ACC112 (cell line): ENCODE data around the gene ERFE.
A peak's percentile ranks its signal among the peaks of the same experiment; 100 is the strongest.

ENCODE experiments used
- H2AFZ ChIP-seq: fragments of 200-600 bp; sonication (generic); one replicate; pipeline ENCODE4 v1.6.0; 2017; ENCODE audit warnings: antibody characterized with exemption, low read length; ENCODE audit not compliant: unreplicated experiment
- H3K27ac ChIP-seq: fragments of 200-600 bp; sonication (generic); 2 replicates; pipeline ENCODE4 v1.5.1; 2014; ENCODE audit warnings: low read depth, mild to moderate bottlenecking, antibody characterized with exemption, low read length, moderate library complexity
- H3K27me3 ChIP-seq: fragments of 200-600 bp; sonication (generic); 2 replicates; pipeline ENCODE4 v1.6.1; 2014; ENCODE audit warnings: mild to moderate bottlenecking, antibody characterized with exemption, low read length, moderate library complexity, mixed read lengths; ENCODE audit not compliant: insufficient read depth
- H3K36me3 ChIP-seq: fragments of 200-600 bp; sonication (generic); 2 replicates; pipeline ENCODE4 v1.6.1; 2016; ENCODE audit warnings: mild to moderate bottlenecking, antibody characterized with exemption, low read length, moderate library complexity, mixed read lengths; ENCODE audit not compliant: insufficient read depth
- H3K4me1 ChIP-seq: fragments of 200-600 bp; sonication (generic); one replicate; pipeline ENCODE4 v1.6.1; 2016; ENCODE audit warnings: low read length, mixed read lengths; ENCODE audit not compliant: insufficient read depth, unreplicated experiment, control insufficient read depth
- H3K4me3 ChIP-seq: fragments of 200-600 bp; sonication (generic); 2 replicates; pipeline ENCODE4 v1.5.1; 2014; ENCODE audit warnings: mild to moderate bottlenecking, low read depth, low read length
- H3K79me2 ChIP-seq: fragments of 200-600 bp; sonication (generic); one replicate; pipeline ENCODE4 v1.6.0; 2016; ENCODE audit warnings: low read length; ENCODE audit not compliant: control insufficient read depth, unreplicated experiment, insufficient read depth

Gene ERFE

DNA sequence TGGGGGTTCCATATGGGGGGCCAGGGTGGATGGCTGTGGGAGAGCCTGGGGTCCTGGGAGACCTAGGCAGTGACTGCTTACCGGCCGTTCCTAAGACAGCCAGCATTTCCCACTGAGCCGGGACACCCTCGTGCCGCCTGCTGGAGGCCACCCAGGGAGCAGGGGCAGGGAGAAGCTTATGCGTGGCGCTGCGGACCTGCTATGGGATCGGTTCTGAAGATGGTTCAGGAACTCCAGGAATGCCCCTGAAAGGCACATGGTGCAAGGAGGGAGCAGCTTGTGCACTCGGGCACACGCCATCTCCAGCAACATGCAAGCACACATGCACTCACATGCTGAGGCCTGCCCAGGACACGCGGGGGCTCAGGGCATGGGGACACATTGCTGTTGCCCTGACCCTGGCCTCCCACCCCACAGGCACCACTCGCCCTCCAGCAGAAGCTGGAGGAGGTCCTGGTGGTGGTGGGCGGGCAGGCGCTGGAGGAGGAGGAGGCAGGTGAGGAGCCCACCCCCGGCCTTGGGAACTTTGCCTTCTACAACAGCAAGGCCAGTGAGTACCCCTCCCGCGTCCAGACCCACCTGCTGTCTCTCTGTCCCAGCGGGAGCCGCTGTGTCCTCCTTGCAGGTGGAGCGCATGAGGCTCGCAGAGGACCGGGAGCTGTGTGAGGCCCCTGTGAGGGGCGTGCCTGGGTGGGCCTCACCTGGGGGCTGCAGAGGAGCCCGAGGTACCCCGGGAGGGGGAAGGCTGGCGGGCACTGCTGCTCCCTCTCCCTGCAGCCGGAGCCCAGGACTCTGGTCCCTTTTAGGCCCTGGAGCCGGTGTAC lies 16.2 kb upstream of the ERFE start:
- Histone ChIP-seq H3K4me1 (peaks cover 28% of the 10 kb centered on the region), H3K4me3 (no peak overlapping the region), H3K79me2 (no peaks in the 10 kb centered on the region), H2AFZ (no peak overlapping the region), H3K27ac (no peak overlapping the region), H3K27me3 (no peaks in the 10 kb centered on the region), H3K36me3 (no peaks in the 10 kb centered on the region)

DNA sequence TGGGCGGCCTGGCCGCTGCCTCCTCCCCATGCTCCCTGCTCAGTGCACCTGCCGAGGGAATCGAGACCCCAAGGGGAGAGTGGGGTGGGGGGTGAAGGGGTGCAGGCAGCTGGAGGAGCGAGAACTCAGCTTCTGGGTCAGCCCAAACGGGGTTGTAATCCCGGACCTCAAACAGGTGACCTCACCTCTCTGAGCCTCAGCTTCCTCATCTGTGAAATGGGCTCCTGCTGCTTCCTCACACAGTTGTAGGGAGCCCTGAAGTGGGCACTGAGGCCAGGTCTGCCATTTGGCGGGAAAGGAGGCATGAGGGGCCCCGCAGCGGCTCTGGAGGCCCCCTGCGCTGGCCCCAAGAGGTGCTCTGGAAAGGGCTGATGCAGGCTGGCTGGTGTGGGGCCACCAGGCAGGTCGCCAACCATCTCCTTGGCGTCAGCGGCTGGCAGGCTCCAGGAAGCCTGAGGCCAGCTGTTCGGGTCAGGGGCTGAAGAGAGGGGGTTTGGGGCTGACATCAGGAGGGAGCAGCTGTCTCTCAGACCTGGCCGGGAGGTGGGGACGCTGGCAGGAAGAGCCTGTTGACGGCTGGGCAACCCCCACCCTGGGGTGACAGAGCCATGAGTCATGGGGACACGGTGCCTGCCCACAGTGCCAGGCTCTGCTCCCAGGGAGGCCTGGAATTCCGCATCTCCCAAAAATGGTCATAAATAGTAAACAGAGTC lies 15.4 kb upstream of the ERFE start:
- Histone ChIP-seq H3K27ac (0 out of 2 replicates have a peak overlapping the region, but pooled peaks have one; percentile 18), H3K36me3 (no peaks in the 10 kb centered on the region), H3K27me3 (no peaks in the 10 kb centered on the region), H2AFZ (no peak overlapping the region), H3K4me3 (no peak overlapping the region), H3K4me1 (peaks cover 27% of the 10 kb centered on the region), H3K79me2 (no peaks in the 10 kb centered on the region)

DNA sequence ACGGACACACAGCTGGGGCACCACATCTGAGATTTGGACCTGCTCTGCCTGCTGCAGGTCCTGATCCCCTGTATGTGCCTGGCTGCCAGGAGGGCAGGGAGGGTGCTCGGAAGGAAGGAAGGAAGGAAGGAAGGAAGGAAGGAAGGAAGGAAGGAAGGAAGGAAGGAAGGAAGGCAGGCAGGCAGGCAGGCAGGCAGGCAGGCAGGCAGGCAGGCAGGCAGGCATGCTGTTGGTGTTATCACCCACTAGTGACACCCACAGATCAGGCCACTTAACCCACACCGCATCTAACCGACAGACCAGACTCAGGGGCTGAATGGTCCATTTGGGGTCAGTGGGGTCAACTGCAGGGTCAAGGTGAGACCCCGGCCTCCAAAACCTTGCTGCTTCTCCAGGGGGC lies 14.5 kb upstream of the ERFE start:
- Histone ChIP-seq H3K79me2 (no peaks in the 10 kb centered on the region), H3K4me1 (peaks cover 27% of the 10 kb centered on the region), H3K27me3 (no peaks in the 10 kb centered on the region), H2AFZ (no peak overlapping the region), H3K27ac (no peak overlapping the region), H3K36me3 (no peaks in the 10 kb centered on the region), H3K4me3 (no peak overlapping the region)

- Histone ChIP-seq H2AFZ (no peak overlapping the region), H3K36me3 (no peaks in the 10 kb centered on the region), H3K27ac (no peak overlapping the region), H3K79me2 (no peaks in the 10 kb centered on the region), H3K27me3 (no peaks in the 10 kb centered on the region), H3K4me1 (peaks cover 27% of the 10 kb centered on the region), H3K4me3 (no peak overlapping the region)
Measured at GRCh38 chr2:238145046-238145445, 13.7 kb upstream of the ERFE start.

DNA sequence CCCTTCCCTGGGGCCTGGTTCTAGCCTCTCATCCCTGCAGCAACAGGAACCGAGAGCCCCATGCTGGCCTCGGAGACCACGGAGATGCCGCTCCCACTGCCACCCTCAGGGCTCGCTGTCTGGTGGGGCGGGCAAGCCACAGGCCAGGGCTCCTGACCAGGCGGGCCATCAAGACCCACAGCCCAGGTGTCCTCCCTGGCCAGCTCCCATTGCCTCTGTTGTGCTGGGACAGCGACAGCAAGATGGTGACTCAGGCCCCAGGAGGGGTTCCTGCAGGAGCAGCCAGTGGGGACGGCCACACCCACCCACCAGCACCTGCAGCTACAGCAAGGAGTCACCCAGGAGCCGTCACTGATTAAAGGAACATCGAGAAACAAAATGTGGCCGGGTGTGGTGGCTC lies 12.9 kb upstream of the ERFE start:
- Histone ChIP-seq H3K36me3 (no peaks in the 10 kb centered on the region), H3K4me1 (peaks cover 27% of the 10 kb centered on the region), H3K27ac (no peak overlapping the region), H3K27me3 (no peaks in the 10 kb centered on the region), H2AFZ (no peak overlapping the region), H3K79me2 (no peaks in the 10 kb centered on the region), H3K4me3 (no peak overlapping the region)

DNA sequence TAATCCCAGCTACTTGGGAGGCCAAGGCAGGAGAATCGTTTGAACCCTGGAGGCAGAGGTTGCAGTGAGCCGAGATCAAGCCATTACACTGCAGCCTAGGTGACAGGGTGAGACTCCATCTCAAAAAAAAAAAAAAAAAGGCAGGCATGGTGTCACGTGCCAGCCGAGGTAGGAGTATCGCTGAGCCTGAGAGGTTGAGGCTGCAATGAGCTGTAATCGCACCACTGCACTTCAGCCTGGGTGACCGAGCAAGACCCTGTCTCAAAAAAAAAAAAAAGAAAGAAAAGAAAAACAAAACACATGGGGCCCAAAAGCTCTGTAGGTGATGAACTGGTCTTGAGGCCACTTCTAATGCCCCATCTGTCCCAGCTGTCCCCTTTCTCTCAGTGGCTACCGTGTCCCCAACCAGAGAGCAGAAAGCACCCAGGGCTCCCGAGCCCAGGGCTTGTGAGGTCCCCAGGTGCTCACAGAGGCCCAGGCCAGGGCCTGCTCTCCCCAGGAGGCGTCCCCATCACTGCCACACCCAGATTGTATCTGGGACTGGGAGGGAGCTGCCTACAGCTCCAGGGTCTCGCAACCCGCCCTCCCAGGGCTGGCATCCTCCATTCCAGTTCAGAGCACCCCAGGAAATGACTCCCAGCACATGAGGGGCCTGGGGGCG lies 11.8 kb upstream of the ERFE start:
- H3K36me3 ChIP-seq: no peaks in the 10 kb centered on the region
- no peak overlapping the region for H2AFZ ChIP-seq
- no peak overlapping the region for H3K4me3 ChIP-seq
- H3K4me1 ChIP-seq: peaks cover 22% of the 10 kb centered on the region
- no peaks in the 10 kb centered on the region for H3K79me2 ChIP-seq
- H3K27me3 ChIP-seq: no peaks in the 10 kb centered on the region
- no peak overlapping the region for H3K27ac ChIP-seq

GRCh38 chr2:238148981-238149380 lies 9.8 kb upstream of the ERFE start:
- no peak overlapping the region for H3K27ac ChIP-seq
- peaks cover 3% of the 10 kb centered on the region for H3K4me1 ChIP-seq
- no peaks in the 10 kb centered on the region for H3K27me3 ChIP-seq
- H3K4me3 ChIP-seq: no peak overlapping the region
- H3K36me3 ChIP-seq: no peaks in the 10 kb centered on the region
- no peaks in the 10 kb centered on the region for H3K79me2 ChIP-seq
- no peak overlapping the region for H2AFZ ChIP-seq

GRCh38 chr2:238149841-238150572 lies 8.8 kb upstream of the ERFE start:
- Histone ChIP-seq H3K27me3 (no peaks in the 10 kb centered on the region), H3K36me3 (no peaks in the 10 kb centered on the region), H3K4me1 (no peaks in the 10 kb centered on the region)

GRCh38 chr2:238150686-238151085 lies 8.1 kb upstream of the ERFE start:
- Histone ChIP-seq H3K27me3 (no peaks in the 10 kb centered on the region), H3K4me1 (no peaks in the 10 kb centered on the region), H3K36me3 (no peaks in the 10 kb centered on the region), H3K4me3 (no peak overlapping the region), H3K27ac (no peak overlapping the region), H3K79me2 (no peaks in the 10 kb centered on the region), H2AFZ (no peak overlapping the region)

More at GRCh38 chr2:238149841-238150572, 8.8 kb upstream of the ERFE start:
- Histone ChIP-seq H3K79me2 (no peaks in the 10 kb centered on the region), H3K4me3 (no peak overlapping the region), H3K27ac (no peak overlapping the region), H2AFZ (no peak overlapping the region)

- Histone ChIP-seq H3K36me3 (no peaks in the 10 kb centered on the region), H3K27ac (no peak overlapping the region), H3K79me2 (no peaks in the 10 kb centered on the region), H3K4me3 (no peak overlapping the region), H2AFZ (no peak overlapping the region), H3K4me1 (no peaks in the 10 kb centered on the region), H3K27me3 (no peaks in the 10 kb centered on the region)
Measured at GRCh38 chr2:238151205-238151604, 7.6 kb upstream of the ERFE start.
